ENCODE results near the gene THOC1. TPM values are rescaled to one million over a fixed set of nuclear protein-coding genes. Genes with fewer than 3 reads are reported as not detected.

THOC1 gene
- total RNA-seq, 4 donors from 2014 or later: 6.4 to 19.4 (median 16.9) TPM

DNA sequence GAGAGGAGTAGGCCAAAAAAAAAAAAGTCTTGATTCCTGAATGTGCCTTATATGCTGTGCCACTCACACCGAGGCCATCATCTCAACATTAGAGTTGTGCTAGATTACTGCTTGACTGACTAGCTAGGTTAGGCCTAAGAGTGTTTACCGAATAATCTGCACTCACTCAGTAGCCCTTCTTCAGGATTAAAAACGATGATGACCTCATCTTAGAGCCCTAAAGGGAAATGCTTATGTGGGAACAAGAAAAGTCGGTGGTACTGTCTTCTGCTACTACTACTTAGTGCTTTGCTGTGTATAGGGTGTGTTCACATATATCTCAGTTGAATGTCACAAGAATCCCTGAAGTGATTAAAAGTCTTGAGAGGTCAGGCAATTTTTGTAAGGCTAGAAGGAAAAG is 54.3 kb downstream of the THOC1 start:
- no peaks in the 10 kb centered on the region for H3K4me1 ChIP-seq
- ATAC-seq (no peak), DNase-seq (no peak)
- TF ChIP-seq CTCF (IDR thresholded peaks at IDR 0.05 in 4 of 5, conservative IDR thresholded peaks at IDR 0.05 in 1 of 5): no peak
- TF ChIP-seq POLR2A (IDR thresholded peaks at IDR 0.05): no peak
- no peak overlapping the region for H3K4me3 ChIP-seq
- no peaks in the 10 kb centered on the region for H3K27me3 ChIP-seq
- intact Hi-C loops (cut with DNase I; ENCODE audit: low total_unique reads): no loop called here
- peaks cover 5 to 83% of the 10 kb centered on the region in 2 donors for H3K36me3 ChIP-seq
- no peaks in the 10 kb centered on the region for H3K9me3 ChIP-seq
- in situ Hi-C loops (cut with MboI; ENCODE audit: low sequenced_read_pairs in 4 of 4): no loop called here
- H3K27ac ChIP-seq: no peak overlapping the region

DNA sequence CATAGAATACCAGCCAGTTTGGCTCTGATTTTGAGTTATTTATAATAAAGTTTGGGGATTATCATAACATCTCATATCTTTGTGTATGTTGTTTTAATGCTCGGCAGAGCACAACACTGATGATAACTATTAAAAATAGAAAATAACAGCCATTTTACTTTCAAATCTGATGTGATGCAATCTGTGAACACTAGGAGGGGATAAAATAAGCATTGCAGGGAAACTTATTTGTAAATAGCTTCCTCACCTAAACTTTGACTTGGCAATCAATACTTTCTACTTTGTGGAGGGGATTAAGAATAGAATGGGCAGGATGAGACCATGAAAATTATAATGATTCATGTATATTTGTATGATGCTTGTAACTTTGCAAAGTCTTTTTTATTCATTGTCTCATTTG is 55.1 kb downstream of the THOC1 start:
- no peak overlapping the region for H3K27ac ChIP-seq
- no peak overlapping the region for H3K4me3 ChIP-seq
- intact Hi-C loops (cut with DNase I; ENCODE audit: low total_unique reads): no loop called here
- DNase-seq: no peak
- H3K9me3 ChIP-seq: no peaks in the 10 kb centered on the region
- TF ChIP-seq POLR2A (IDR thresholded peaks at IDR 0.05) (no peak), CTCF (IDR thresholded peaks at IDR 0.05 in 4 of 5, conservative IDR thresholded peaks at IDR 0.05 in 1 of 5) (no peak)
- ATAC-seq: no peak
- no peaks in the 10 kb centered on the region for H3K27me3 ChIP-seq
- peaks cover 5 to 76% of the 10 kb centered on the region in 2 donors for H3K36me3 ChIP-seq
- in situ Hi-C loops (cut with MboI; ENCODE audit: low sequenced_read_pairs in 4 of 4): no loop called here
- no peaks in the 10 kb centered on the region for H3K4me1 ChIP-seq

DNA sequence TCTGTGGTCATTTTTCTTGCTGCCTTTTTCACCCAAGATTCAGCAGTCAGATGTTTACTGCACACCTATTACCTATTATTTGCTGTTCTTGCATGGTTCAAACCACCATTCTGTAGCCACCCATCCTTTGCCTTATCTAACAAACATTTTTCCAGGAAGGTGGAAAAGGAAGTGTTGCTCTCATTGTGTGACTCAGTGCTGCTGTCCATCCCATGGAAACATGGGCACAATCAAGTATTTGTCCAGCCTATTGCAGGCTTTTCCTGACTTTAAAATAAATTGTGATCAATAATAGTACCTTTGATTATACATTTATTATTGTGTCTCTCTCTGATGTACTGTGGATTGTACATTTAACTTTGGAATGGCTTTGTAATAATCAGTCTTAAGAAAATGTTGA is 56.3 kb downstream of the THOC1 start:
- no peak overlapping the region for H3K4me3 ChIP-seq
- intact Hi-C loops (cut with DNase I; ENCODE audit: low total_unique reads): no loop called here
- H3K36me3 ChIP-seq: peaks cover 3 to 73% of the 10 kb centered on the region in 2 donors
- in situ Hi-C loops (cut with MboI; ENCODE audit: low sequenced_read_pairs in 4 of 4): no loop called here
- H3K4me1 ChIP-seq: no peaks in the 10 kb centered on the region
- ATAC-seq (no peak), DNase-seq (no peak)
- no peak overlapping the region for H3K27ac ChIP-seq
- no peak for TF ChIP-seq CTCF (IDR thresholded peaks at IDR 0.05 in 4 of 5, conservative IDR thresholded peaks at IDR 0.05 in 1 of 5)
- no peak for TF ChIP-seq POLR2A (IDR thresholded peaks at IDR 0.05)
- no peaks in the 10 kb centered on the region for H3K27me3 ChIP-seq
- H3K9me3 ChIP-seq: no peaks in the 10 kb centered on the region

- Histone ChIP-seq H3K36me3 (peaks cover 3 to 73% of the 10 kb centered on the region in 2 donors), H3K9me3 (no peaks in the 10 kb centered on the region), H3K4me1 (no peaks in the 10 kb centered on the region), H3K27me3 (no peaks in the 10 kb centered on the region), H3K4me3 (no peak overlapping the region), H3K27ac (no peak overlapping the region)
- intact Hi-C loops (cut with DNase I; ENCODE audit: low total_unique reads): no loop called here
- no peak for DNase-seq
- in situ Hi-C loops (cut with MboI; ENCODE audit: low sequenced_read_pairs in 4 of 4): no loop called here
- ATAC-seq: no peak
- no peak for TF ChIP-seq CTCF (IDR thresholded peaks at IDR 0.05 in 4 of 5, conservative IDR thresholded peaks at IDR 0.05 in 1 of 5)
Measured at GRCh38 chr18:210733-211132, 57.1 kb downstream of the THOC1 start.

GRCh38 chr18:210075-210474 is 57.8 kb downstream of the THOC1 start:
- in situ Hi-C loops (cut with MboI; ENCODE audit: low sequenced_read_pairs in 4 of 4) (no loop called here), intact Hi-C loops (cut with DNase I; ENCODE audit: low total_unique reads) (no loop called here)
- Histone ChIP-seq H3K36me3 (peaks cover 3 to 73% of the 10 kb centered on the region in 2 donors), H3K4me3 (no peak overlapping the region), H3K9me3 (no peaks in the 10 kb centered on the region), H3K27ac (no peak overlapping the region), H3K27me3 (no peaks in the 10 kb centered on the region), H3K4me1 (no peaks in the 10 kb centered on the region)
- TF ChIP-seq POLR2A (IDR thresholded peaks at IDR 0.05) (no peak), CTCF (IDR thresholded peaks at IDR 0.05 in 4 of 5, conservative IDR thresholded peaks at IDR 0.05 in 1 of 5) (no peak)
- ATAC-seq (no peak), DNase-seq (no peak)
